GM18502 (cell line): ENCODE measurements around the gene TAF4.
"Not testable (repeated sequence)": the region's sequence is repeated elsewhere in the genome, so short reads cannot be mapped to it uniquely, and the experiment has no call there.

ENCODE experiments used
- ATAC-seq: cut with Tn5 transposase; IDR thresholded peaks from one replicate; pipeline ENCODE4 v1.9.1; 2021; ENCODE audit warnings: mild to moderate bottlenecking; ENCODE audit not compliant: unreplicated experiment, poor library complexity

The TAF4 gene

GRCh38 chr20:61953037-61954021 lies 112.4 kb downstream of the TAF4 start:
- no peak for ATAC-seq

GRCh38 chr20:61951695-61952533 lies 113.8 kb downstream of the TAF4 start:
- ATAC-seq: no peak

- no peak for ATAC-seq
These were observed 115.0 kb downstream of the TAF4 start for GRCh38 chr20:61950641-61951071.

- no peak for ATAC-seq
These were observed 115.7 kb downstream of the TAF4 start for GRCh38 chr20:61949714-61950640.

GRCh38 chr20:61949363-61949713 lies 116.3 kb downstream of the TAF4 start:
- no peak for ATAC-seq

GRCh38 chr20:61948586-61949362 lies 116.9 kb downstream of the TAF4 start:
- no peak for ATAC-seq

- ATAC-seq: not testable (repeated sequence)
These were observed 117.6 kb downstream of the TAF4 start for GRCh38 chr20:61948056-61948455.

- not testable (repeated sequence) for ATAC-seq
These were observed 120.2 kb downstream of the TAF4 start for GRCh38 chr20:61945495-61945894.

GRCh38 chr20:61944967-61945366 lies 120.7 kb downstream of the TAF4 start:
- ATAC-seq: not testable (repeated sequence)

- ATAC-seq: no peak
These were observed 123.2 kb downstream of the TAF4 start for GRCh38 chr20:61942526-61942925.

- no peak for ATAC-seq
These were observed 123.8 kb downstream of the TAF4 start for GRCh38 chr20:61941721-61942405.

GRCh38 chr20:61940976-61941720 lies 124.5 kb downstream of the TAF4 start:
- ATAC-seq: no peak

- no peak for ATAC-seq
These were observed 125.2 kb downstream of the TAF4 start for GRCh38 chr20:61940491-61940890.

- ATAC-seq: no peak
These were observed 125.9 kb downstream of the TAF4 start for GRCh38 chr20:61939691-61940360.

GRCh38 chr20:61938839-61939690 lies 126.6 kb downstream of the TAF4 start:
- no peak for ATAC-seq

GRCh38 chr20:61937963-61938838 lies 127.5 kb downstream of the TAF4 start:
- no peak for ATAC-seq
